OCI-LY1 (cell line): ENCODE results near the gene LEP.
"Not testable (repeated sequence)": the region's sequence is repeated elsewhere in the genome, so short reads cannot be mapped to it uniquely, and the experiment has no call there.

ENCODE experiments used
- CTCF ChIP-seq: fragments of 200-600 bp; sonication (generic), shearing (Covaris generic); IDR thresholded peaks from 2 replicates; pipeline ENCODE4 v1.5.1; 2017; ENCODE audit warnings: mild to moderate bottlenecking, antibody characterized with exemption, low read length, moderate library complexity, mixed read lengths
- EZH2 ChIP-seq: fragments of 200-600 bp; sonication (generic), shearing (Covaris generic); IDR thresholded peaks from 2 replicates; pipeline ENCODE4 v1.8.0; 2017; ENCODE audit warnings: borderline replicate concordance, mixed run types, mild to moderate bottlenecking, antibody characterized with exemption, low read length, moderate library complexity, mixed read lengths

GRCh38 chr7:128239146-128239545 lies 1.9 kb upstream of the LEP start:
- not testable (repeated sequence) for TF ChIP-seq CTCF, EZH2
